GM21526 (cell line): Measurements from ENCODE around the gene FMO3.

Source experiments
- ATAC-seq: cut with Tn5 transposase; IDR thresholded peaks from one replicate; pipeline ENCODE4 v1.9.1; 2021; ENCODE audit warnings: moderate library complexity; ENCODE audit not compliant: unreplicated experiment, low FRiP score

FMO3 gene

DNA sequence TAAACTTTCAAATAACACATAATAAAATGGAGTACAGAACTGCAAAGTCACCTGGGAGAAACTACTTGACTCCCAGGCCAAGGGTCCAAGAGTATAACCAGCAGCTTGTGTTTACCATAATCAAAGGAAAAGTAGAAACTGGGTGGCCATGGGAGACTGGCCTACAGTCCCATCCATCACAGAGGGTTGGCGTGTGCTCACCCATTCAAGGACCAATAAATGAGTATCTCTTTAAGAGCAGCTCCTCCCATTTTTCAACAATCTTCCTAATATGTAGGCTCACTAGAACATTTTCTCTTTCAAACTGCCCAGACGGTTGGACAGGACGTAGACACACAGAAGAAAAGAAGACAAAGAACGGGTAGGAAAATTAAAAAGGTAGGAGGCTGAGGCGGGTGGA is at the start of gene FMO3:
Gene FMO3 (plus strand): TSS at position 302 of the 400 bp plus-strand sequence. CDS start 1,754 bp downstream, outside the sequence.
- ATAC-seq: no peak

DNA sequence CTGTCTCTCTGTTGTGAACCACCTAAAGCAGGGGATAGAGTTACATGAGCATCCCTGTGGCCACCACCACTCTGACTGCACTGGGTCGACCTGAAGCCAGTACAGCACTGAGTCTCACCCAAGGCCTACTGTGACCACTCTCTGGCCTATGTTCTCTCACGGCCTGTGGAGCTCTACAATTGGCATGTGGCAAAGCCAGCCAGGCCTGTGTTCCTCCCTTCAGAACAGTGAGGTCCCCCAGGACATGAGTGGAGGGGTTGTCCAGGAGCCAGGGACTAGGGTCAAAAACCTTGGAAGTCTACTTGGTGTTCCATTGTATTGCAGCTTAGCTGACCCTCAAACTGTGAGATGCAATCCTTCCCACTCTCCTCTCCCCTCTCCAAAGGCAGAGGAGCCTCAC is 42.7 kb upstream of the FMO3 start:
- no peak for ATAC-seq

DNA sequence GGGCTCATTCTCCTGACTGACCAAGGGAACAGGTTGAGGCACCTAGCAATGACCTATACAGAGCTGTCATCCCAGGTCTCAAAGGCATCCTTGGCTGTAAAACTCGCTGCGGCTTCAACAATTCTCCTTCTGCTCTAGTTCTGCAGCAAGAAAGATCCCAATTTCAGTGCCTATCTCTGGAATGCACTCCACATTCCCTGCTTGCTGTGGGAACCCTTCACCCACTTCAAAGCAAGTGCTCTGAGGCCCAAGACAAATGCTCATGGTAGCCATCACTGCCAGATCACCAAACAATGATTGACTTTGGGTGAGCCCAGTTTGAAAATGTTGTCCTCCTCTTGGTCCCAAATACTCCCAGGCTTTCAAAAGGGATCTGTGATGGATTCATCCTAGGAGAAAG is 37.7 kb upstream of the FMO3 start:
- no peak for ATAC-seq

DNA sequence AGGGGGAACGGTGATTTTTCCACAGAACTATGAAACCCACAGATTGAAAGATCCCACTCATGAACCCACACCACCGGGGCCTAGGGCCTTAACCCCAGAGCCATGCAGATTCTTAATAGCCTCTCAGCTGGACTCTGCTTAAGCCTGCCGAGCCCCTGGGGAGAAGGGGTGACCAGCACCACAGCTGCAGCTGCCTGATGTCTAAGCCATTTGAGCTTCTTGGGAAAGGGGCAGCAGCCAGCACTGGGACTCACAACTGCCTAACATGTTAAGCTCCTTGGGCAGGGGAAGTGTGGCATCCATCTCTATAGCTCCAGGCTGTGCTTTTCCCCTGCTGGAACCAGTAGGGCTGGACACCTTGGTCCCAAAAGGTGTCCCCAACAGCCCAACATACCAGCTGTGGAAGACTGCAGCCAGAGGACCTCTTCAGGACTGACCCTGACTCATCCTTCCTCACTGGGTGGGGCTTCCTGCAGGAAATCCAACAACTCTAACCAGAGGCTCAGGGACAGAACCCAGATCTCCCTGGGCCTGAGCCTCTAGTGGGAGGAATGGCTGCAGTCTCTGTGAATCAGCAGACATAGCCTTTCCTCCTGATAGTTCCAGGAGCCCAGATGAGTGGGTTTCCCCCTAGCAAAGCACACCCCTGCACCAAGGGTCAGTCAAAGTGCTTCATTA is 34.6 kb upstream of the FMO3 start:
- ATAC-seq: no peak

DNA sequence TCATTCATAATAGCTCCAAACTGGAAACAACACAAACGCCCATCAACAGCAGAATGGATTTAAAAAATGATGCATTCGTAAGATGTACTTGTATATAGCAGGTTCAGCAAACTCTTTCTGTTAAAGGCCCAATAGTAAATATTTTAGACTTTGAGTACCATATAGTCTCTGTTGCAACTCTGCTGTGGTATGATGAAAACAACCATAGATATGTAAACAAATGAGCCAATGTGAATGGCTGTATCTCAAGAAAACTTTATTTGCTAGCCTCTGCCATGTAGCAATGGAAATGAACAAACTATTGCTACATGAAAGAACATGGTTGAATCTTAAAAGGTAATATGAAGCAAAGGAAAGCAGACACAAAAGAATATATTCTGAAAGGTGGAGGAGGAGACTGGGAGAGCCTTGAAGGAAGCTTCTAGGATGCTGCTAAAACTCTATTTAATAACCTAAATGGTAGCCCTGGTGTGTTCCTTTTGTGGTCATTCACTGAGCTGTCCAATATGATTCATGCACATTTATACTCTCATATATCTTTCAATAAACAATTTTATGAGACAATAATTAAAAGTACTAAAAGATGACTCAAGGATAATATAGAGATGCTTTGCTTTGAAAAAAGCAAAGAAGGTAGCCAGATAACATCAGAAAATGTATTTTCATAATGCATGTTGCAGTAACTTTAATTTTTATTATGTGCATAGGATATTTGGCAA is 29.1 kb upstream of the FMO3 start:
- ATAC-seq: no peak

DNA sequence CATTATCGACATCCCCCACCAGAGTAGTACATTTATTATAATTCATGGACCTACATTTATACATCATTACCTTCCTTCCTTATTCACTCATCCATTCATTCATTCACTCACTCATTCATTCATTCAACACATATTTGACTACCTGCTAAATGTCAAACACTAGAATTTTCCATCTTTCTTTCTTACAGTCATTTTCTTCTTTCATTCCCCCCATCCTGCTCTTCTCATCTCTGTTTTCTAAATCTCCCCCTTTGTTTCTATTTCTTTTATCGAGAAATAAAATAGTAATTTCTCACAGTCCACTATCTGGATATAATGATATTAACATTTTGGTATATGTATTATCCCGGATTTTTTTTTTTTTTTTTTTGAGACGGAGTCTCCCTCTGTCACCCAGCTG is 27.8 kb upstream of the FMO3 start:
- ATAC-seq: no peak

DNA sequence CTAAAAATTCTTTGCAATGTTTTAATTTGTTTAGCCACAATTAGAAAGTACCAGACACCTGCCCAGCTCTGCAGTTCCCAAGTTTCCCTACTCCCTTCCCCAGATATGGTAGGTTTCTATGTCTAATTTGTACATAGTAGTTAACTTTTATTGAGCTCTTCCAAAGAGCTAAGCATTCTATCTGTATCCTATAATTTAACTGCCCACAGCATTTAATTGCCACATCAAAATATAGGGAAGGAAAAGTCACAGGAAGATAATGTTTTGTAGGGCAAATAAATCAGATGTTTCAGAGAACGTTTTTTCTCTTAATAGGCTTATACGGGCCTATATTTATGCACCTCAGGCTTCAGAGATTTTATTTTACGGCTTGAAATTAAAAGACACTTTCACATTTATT is 15.7 kb upstream of the FMO3 start:
- ATAC-seq: no peak

DNA sequence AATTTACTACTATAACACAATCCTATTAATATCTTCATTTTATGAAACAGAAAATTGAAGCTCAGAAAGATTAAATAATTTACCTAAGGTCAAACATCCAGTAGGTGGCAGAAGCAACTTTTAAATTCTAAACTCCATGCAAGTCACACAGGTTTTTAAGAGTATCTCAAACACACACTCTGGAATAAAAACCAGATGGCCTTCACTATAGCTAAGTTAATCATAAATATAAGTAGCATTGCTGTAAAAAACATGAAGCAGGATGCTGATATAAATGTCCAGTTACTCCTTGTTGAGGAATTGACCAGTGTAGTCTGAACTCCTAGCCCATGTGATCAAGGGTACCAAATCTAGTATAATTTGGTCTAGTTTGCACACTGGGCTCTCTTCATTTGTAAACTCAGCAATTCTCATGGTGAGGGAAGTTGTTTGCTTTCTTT is 9.4 kb upstream of the FMO3 start:
- no peak for ATAC-seq

DNA sequence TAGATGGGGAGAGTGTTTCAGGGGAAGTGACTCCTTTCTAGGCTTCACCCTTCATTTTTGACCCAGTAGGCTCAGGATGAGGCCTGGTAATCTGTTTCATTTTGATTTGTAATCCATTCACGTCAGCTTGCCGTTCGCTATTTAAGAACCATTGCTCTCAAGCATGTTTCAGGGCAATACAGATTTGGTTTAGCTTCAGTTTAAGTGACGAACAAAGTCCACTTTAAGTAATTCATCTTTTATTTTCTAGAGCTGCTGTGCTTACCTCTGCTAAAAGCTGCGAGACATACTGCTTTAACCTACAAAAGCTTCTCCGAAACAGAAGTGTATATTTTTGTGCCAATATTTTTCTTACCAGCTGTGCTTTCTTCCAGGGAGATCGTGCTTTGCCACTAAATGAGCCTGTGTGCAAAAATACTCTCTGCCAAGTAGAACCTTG is 8.9 kb upstream of the FMO3 start:
- no peak for ATAC-seq

DNA sequence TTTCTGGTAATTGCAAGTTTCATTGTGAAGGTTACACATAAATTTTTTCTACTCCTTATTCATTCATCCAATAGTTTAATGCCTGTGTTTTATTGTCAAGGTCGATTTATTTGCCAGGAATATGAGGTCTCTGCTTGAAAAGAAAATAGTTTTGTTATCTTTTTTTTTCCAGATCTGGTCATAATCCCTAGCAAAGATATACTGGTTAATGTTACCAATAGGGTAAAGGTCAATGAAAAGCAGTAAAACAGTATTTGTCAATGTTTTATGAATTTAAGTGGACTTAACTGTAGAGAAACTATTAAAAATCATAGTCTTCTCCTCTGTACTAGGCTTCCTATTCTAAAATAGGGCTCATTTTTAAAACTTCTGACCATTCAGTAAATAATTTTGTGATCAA is 8.1 kb upstream of the FMO3 start:
- no peak for ATAC-seq

DNA sequence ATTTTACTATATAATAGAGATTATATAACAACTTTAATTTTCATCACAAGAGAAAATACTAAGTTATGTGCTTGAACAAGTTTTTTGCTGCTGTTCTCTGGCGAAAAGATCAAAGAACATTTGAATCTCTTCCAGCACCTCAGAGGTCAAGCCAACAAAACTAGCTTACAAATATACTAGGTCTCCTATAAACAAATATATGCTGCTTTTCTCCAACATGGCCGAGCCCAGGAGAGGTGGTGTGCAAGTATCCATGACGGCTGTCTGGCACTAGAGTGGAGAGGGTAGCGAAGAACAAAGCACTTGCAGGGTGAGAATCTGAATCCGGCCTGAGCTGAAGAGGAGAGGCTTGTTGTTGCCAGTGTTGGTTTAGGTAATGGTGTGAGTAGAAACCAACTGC is 7.5 kb upstream of the FMO3 start:
- ATAC-seq: no peak

DNA sequence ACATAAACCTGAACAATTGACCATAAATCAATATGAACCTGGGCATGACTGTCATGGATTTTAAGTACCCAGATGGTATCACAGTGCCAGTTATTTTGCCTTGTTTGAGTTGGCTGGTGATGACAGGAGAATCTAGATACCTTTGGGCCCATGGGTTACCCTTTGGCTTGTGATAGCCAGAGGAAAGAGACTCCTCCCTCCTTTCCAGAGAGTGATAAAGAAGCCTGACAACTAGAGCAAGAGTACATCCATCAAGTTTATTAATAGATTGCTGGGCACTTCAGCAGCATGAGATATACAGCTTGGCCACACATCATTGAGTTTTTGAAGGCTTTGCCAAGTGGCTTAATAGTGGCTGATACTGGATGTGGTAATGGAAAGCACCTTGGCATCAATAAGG is 6.6 kb upstream of the FMO3 start:
- ATAC-seq: no peak

DNA sequence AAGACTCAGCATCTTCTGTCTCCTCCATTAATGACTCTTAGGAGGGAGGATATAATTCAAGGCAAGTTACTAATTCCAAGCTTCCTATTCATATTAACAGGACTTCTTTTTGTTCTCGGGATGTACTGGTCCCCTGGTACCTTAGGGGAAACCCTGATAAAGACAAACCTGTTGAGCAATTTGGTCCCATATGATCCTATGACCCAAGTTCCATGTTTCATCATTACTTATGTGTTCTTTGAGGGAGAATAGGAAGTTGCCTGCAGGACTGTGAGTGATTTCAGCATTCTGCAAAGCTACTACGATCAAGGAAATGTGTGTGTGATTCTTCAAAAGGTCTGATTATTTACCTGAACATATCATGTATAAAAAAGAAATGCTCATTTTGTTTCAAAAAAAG is 5.8 kb upstream of the FMO3 start:
- no peak for ATAC-seq

DNA sequence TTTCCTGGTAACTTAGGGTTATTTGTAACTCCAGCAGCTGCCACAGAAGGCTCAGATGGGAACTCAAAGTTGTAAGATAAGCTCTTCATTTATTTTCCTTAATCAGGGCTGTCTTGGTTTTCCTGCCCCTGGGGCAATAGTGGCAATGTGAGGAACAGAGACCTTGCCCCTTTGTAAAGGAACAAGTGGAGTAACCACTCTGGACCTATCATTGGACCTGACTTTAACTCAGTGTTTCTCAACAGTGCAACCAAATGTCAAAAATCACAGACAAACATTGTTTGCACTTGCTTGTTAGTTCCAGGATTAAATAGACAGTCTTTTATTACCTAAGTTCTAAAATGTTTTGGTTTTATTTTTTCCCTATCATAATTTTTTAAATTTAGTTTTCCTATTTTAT is 2.8 kb upstream of the FMO3 start:
- ATAC-seq: no peak

DNA sequence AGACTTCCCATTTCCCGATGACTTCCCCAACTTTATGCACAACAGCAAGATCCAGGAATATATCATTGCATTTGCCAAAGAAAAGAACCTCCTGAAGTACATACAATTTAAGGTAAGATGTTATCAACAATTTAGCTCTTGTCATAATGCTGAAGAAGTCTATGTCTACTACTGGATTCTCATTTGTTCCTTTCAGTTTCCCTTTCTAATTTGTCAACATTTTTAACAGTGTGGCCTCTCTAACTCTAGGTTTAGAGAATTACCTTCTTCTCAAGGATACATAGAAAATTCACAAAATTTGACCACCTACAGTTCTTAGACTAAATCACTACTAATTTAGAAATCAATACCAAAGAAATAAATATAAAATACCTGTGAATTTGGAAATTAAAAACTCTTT is 13.2 kb downstream of the FMO3 start:
- ATAC-seq: no peak

DNA sequence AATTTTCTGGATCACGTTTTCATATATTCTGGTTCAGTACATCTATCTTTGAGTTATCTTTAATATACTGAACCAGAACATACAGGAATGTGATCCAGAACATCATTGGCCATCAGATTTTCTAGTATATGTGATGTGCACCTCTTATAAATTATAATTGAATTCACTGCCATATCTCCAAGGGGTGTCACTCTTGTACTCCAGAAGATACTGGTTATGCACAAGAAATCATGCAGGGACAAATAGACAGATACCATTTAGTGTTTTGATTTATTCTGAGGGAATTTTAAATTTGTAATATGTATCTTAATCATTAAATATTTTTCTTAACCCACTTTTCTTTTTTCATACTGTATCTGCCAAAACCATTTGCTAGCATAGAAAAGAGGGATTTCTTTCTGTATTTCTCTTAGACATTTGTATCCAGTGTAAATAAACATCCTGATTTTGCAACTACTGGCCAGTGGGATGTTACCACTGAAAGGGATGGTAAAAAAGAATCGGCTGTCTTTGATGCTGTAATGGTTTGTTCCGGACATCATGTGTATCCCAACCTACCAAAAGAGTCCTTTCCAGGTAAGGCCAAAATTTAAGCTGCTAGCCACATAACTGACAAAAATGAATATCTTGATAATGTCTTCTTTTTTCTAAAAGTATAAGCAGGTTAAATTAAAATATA is 16.7 kb downstream of the FMO3 start:
- ATAC-seq: no peak

DNA sequence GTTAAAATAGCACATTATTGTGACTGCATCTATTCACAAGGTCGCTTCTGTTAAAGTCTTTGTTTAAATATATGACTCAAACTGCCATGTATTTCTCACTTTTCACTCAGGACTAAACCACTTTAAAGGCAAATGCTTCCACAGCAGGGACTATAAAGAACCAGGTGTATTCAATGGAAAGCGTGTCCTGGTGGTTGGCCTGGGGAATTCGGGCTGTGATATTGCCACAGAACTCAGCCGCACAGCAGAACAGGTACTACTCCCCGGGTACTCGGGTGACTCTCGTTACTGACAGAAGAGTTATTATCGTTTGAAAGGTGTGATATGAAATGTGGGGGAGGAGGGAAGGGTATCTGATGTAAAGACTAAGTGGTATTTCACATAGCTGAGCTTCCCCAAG is 17.3 kb downstream of the FMO3 start:
- ATAC-seq: no peak

DNA sequence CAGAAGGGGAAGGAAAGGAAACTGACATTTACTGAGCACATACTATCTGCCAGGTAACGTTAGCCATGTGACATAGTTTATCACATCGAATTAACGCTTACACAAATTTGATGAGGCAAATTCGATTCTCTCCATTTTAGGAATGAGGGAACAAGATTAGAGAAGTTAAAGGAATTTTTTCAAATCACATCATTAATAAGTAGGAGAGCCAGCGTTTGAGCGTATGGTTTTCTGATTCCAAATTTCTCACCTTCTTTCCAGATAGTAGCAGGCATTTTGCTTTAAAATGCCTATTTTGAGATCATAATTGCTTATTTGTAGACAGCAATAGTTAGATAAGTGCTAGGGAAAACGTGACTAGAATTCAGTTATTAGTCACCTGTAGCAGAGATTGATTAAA is 19.3 kb downstream of the FMO3 start:
- no peak for ATAC-seq

DNA sequence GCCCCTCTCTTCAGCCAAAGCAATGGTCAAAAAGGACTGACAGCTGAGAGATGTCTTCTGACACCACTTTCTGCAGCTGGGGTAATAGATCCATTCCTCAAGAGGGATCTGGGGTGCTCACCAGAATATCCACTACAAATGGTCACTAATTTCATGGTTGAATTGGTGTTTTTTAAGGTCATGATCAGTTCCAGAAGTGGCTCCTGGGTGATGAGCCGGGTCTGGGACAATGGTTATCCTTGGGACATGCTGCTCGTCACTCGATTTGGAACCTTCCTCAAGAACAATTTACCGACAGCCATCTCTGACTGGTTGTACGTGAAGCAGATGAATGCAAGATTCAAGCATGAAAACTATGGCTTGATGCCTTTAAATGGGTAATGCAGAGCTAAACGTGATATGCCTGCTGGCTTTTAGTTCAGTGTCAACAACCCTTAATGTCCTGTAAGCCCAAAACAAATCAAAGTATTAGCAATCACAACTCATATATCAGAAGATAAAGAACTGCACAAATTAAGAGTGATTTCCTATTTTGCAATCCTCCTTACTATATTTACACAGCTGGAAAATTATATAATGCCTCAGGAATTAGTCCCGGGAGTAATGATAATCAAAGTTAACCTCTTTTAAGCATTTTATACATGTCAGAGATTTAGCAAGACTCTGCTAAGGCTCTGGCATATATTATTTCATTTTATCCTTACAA is 20.1 kb downstream of the FMO3 start:
- ATAC-seq: no peak

DNA sequence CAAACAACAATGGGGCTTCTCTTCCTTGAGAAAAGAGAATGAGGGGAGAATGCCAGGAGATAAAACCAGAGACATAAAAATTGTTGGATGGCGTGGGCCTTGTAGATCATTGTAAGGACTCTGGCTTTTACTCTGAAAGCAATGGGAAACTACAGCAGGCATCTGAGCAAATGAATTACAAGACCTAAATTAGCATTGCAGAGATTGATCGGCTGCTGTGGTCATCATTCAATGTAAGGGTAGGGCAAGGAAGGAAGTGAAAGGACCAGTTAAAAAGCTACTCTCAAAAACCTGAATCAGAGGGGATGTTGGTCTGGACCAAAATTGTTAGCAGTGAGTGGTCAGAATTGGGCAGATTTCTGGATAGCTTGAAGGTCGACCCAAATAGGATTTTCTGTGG is 21.4 kb downstream of the FMO3 start:
- ATAC-seq: no peak

DNA sequence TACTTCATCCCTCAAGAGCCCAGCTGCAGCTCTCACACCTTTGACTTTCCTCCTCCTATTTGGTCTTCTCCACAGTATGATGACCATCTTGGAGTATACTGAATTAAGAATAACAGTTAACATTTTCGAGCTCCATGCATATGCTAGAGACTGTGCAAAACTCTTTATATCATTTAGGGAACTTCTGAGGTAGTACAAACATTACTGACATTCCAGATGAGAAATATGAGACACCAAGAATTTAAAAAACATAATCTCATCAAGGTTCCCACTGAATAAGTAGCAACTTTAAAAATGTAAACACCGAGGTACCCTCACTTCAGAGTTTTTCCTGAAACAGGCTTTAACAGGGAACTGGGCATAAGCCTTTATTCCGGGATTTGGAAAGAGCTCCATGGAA is 22.7 kb downstream of the FMO3 start:
- no peak for ATAC-seq
